ENCODE measurements around the gene GRIK3. TPM values are rescaled to one million over a fixed set of nuclear protein-coding genes. Genes with fewer than 3 reads are reported as not detected.

GRIK3 gene
- polyA plus RNA-seq, 1 donor (not counting 4 experiments of a cell fraction or from before 2014, with no cell fraction given) = not detected

DNA sequence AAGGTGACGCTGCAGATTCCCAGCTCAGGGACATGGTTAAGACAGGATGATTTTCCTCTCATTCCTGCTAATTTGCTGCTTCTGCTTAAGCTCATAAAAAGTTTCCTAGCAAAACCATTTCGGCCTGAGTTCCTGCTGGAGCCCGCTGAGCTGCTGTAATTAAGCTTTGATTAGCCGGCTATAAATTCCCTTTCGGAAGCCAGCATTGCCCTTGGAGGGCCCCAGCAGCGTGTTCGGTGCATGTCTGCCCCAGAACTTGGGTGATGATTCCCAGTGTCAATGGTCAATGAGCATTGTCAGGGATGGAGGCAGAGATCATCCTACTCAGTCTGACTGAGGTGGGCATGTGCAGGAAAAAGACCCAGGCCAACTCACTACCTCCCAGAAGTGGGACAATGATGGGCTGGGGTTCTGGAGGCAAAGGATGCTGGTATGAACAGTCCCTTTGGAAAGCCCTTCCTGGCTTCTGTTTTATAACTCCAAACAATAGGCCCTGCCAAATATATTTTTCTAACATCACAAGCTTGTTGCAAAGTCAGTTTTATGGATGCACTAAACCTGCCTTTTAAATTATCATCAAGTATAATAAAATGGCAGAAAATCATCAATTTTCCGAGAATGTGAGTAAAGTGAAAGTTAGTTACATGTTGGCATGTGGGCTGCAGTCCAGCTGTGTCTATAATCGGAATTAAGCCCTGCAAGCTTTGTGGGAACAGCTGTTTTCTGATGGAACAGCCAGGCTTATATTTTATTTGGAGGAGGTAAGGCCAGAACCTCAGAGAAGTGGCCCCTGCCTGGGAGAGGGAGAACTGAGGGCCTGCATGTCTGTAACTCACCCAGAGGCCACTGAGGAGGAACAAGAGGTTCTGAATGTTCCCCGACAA is 257.1 kb downstream of the GRIK3 start:
- H3K27ac ChIP-seq (ENCODE audit: control insufficient read depth, insufficient read depth, low read length) = no peak overlapping the region
- no peaks in the 10 kb centered on the region for H3K79me2 ChIP-seq (ENCODE audit: control insufficient read depth, insufficient read depth, low read length)
- H3K4me3 ChIP-seq (ENCODE audit: control insufficient read depth in 2 of 3, extremely low read depth in 1 of 3, insufficient read depth in 2 of 3, low read depth in 1 of 3, low read length in 3 of 3) = no peak overlapping the region
- FAIRE-seq (no peak), DNase-seq (ENCODE audit: low read depth, low spot score) (no peak)
- no peaks in the 10 kb centered on the region for H4K20me1 ChIP-seq (ENCODE audit: control insufficient read depth, extremely low read depth, insufficient read depth, low read length)
- no peak overlapping the region for H3K4me2 ChIP-seq (ENCODE audit: control insufficient read depth, extremely low read depth, insufficient read depth, low read depth, low read length)
- dilution Hi-C loops (cut with MboI; ENCODE audit: extremely low pct_ligation_motif_present, low sequenced_read_pairs) = no loop called here
- no peak overlapping the region for H2AFZ ChIP-seq (ENCODE audit: control insufficient read depth, low read length)
- H3K4me1 ChIP-seq (ENCODE audit: control insufficient read depth, extremely low read depth, insufficient read depth, low read length) = no peaks in the 10 kb centered on the region
- no peak overlapping the region for H3K9ac ChIP-seq (ENCODE audit: control insufficient read depth, extremely low read depth, insufficient read depth, low read length)
- no peak for TF ChIP-seq EZH2 (IDR thresholded peaks at IDR 0.05; ENCODE audit: low read length)
- TF ChIP-seq, protein P1, sequence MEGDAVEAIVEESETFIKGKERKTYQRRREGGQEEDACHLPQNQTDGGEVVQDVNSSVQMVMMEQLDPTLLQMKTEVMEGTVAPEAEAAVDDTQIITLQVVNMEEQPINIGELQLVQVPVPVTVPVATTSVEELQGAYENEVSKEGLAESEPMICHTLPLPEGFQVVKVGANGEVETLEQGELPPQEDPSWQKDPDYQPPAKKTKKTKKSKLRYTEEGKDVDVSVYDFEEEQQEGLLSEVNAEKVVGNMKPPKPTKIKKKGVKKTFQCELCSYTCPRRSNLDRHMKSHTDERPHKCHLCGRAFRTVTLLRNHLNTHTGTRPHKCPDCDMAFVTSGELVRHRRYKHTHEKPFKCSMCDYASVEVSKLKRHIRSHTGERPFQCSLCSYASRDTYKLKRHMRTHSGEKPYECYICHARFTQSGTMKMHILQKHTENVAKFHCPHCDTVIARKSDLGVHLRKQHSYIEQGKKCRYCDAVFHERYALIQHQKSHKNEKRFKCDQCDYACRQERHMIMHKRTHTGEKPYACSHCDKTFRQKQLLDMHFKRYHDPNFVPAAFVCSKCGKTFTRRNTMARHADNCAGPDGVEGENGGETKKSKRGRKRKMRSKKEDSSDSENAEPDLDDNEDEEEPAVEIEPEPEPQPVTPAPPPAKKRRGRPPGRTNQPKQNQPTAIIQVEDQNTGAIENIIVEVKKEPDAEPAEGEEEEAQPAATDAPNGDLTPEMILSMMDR (optimal IDR thresholded peaks at IDR 0.05 in 1 of 3, IDR thresholded peaks at IDR 0.05 in 1 of 3, conservative IDR thresholded peaks at IDR 0.05 in 1 of 3; ENCODE audit: extremely low read depth in 1 of 3, insufficient read depth in 2 of 3, low read length in 3 of 3) = no peak
- H3K27me3 ChIP-seq (ENCODE audit: control insufficient read depth, extremely low read depth, insufficient read depth, low read length) = peaks cover 10% of the 10 kb centered on the region
- H3K9me1 ChIP-seq (ENCODE audit: control insufficient read depth, extremely low read depth, insufficient read depth, low read length) = no peaks in the 10 kb centered on the region
- H3K36me3 ChIP-seq (ENCODE audit: control insufficient read depth in 2 of 2, extremely low read depth in 1 of 2, insufficient read depth in 2 of 2, low read length in 2 of 2) = no peaks in the 10 kb centered on the region
- H3K9me3 ChIP-seq (ENCODE audit: control insufficient read depth, low read depth, low read length) = no peaks in the 10 kb centered on the region

DNA sequence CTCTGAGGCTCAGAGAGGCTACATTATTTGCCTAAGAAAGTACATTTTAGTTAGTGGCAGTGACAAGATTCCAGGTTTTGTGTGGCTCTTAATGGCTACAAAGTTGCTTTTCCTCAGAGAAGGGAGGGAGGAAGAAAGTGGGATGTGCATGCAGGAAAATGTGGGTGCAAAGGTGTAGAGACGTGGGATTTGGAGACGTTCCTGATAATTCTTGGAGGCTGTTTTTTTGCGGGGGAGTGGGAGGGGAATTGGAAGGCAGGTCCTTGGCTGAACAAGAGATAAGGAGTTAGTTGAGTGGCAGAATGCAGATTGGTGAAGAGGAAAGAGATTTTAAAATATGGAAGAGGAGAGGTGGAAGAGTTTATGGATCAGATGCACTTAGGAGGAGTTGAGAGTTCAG is 258.1 kb downstream of the GRIK3 start:
- Histone ChIP-seq H3K9me1 (ENCODE audit: control insufficient read depth, extremely low read depth, insufficient read depth, low read length) (no peaks in the 10 kb centered on the region), H3K36me3 (ENCODE audit: control insufficient read depth in 2 of 2, extremely low read depth in 1 of 2, insufficient read depth in 2 of 2, low read length in 2 of 2) (no peaks in the 10 kb centered on the region), H3K27ac (ENCODE audit: control insufficient read depth, insufficient read depth, low read length) (no peak overlapping the region), H3K4me2 (ENCODE audit: control insufficient read depth, extremely low read depth, insufficient read depth, low read depth, low read length) (no peak overlapping the region), H3K27me3 (ENCODE audit: control insufficient read depth, extremely low read depth, insufficient read depth, low read length) (peaks cover 18% of the 10 kb centered on the region), H2AFZ (ENCODE audit: control insufficient read depth, low read length) (no peak overlapping the region), H4K20me1 (ENCODE audit: control insufficient read depth, extremely low read depth, insufficient read depth, low read length) (no peaks in the 10 kb centered on the region), H3K9me3 (ENCODE audit: control insufficient read depth, low read depth, low read length) (no peaks in the 10 kb centered on the region), H3K79me2 (ENCODE audit: control insufficient read depth, insufficient read depth, low read length) (no peaks in the 10 kb centered on the region), H3K9ac (ENCODE audit: control insufficient read depth, extremely low read depth, insufficient read depth, low read length) (no peak overlapping the region), H3K4me3 (ENCODE audit: control insufficient read depth in 2 of 3, extremely low read depth in 1 of 3, insufficient read depth in 2 of 3, low read depth in 1 of 3, low read length in 3 of 3) (no peak overlapping the region), H3K4me1 (ENCODE audit: control insufficient read depth, extremely low read depth, insufficient read depth, low read length) (no peaks in the 10 kb centered on the region)
- DNase-seq (ENCODE audit: low read depth, low spot score) (no peak), FAIRE-seq (no peak)
- dilution Hi-C loops (cut with MboI; ENCODE audit: extremely low pct_ligation_motif_present, low sequenced_read_pairs) = no loop called here
- TF ChIP-seq EZH2 (IDR thresholded peaks at IDR 0.05; ENCODE audit: low read length) = no peak
- TF ChIP-seq, protein P1 (optimal IDR thresholded peaks at IDR 0.05 in 1 of 3, IDR thresholded peaks at IDR 0.05 in 1 of 3, conservative IDR thresholded peaks at IDR 0.05 in 1 of 3; ENCODE audit: extremely low read depth in 1 of 3, insufficient read depth in 2 of 3, low read length in 3 of 3) = no peak
